NT2/D1 (cell line): ENCODE data around the gene ITPKB.

Source experiments
- YY1 ChIP-seq: IDR thresholded peaks from 2 replicates; pipeline ENCODE4 v1.6.1; 2011; ENCODE audit not compliant: insufficient read length, insufficient read depth
- ZNF274 ChIP-seq: IDR thresholded peaks from 2 replicates; pipeline ENCODE4 v1.6.1; 2011; ENCODE audit warnings: mild to moderate bottlenecking, low read depth, low read length

- TF ChIP-seq YY1: no peak
- TF ChIP-seq ZNF274: no peak
Observed at GRCh38 chr1:226716577-226716976, 22.5 kb downstream of the ITPKB start.
